ENCODE results near the gene EPHB2. TPM values are rescaled to one million over a fixed set of nuclear protein-coding genes. Genes with fewer than 3 reads are reported as not detected.

EPHB2 gene
- total and polyA plus RNA-seq, 2 of the 8 experiments (the other 6 are each of a cell fraction or from before 2014, with no cell fraction given), result 15.8 to 17.2 TPM

- Histone ChIP-seq H3K9ac (replicated peaks in 1 of 4; ENCODE audit: extremely low read depth in 1 of 4, low read depth in 3 of 4, low read length in 3 of 4) (no peak overlapping the region), H3K4me3 (ENCODE audit: extremely low read depth in 1 of 4, insufficient read depth in 2 of 4, low read depth in 3 of 4, low read length in 4 of 4) (no peak overlapping the region), H3K9me3 (ENCODE audit: insufficient read depth in 2 of 2, low read depth in 1 of 2, low read length in 1 of 2) (no peaks in the 10 kb centered on the region), H3K4ac (replicated peaks; ENCODE audit: insufficient read length, low read depth, low read length) (no peak overlapping the region), H2BK15ac (ENCODE audit: low read length) (no peak overlapping the region), H4K8ac (ENCODE audit: extremely low read depth, insufficient read depth, low read length) (no peak overlapping the region), H2BK12ac (ENCODE audit: low read depth, low read length) (no peak overlapping the region), H2AFZ (ENCODE audit: low read length) (no peak overlapping the region), H3K79me2 (ENCODE audit: control insufficient read depth in 1 of 2, insufficient read depth in 2 of 2, low read length in 2 of 2) (no peaks in the 10 kb centered on the region), H2BK20ac (ENCODE audit: low read length) (no peak overlapping the region), H3K79me1 (ENCODE audit: low read depth, low read length) (no peaks in the 10 kb centered on the region), H3K36me3 (ENCODE audit: control insufficient read depth in 2 of 4, insufficient read depth in 4 of 4, low read length in 3 of 4) (no peaks in the 10 kb centered on the region), H2BK5ac (ENCODE audit: low read depth, low read length) (no peak overlapping the region), H2BK120ac (replicated peaks; ENCODE audit: low read depth, low read length) (no peak overlapping the region), H3K18ac (ENCODE audit: extremely low read depth, low read length) (no peak overlapping the region), H3K4me2 (ENCODE audit: insufficient read depth in 1 of 2, low read depth in 2 of 2, low read length in 2 of 2) (no peak overlapping the region), H4K5ac (ENCODE audit: insufficient read length, low read depth, low read length) (no peak overlapping the region), H3K4me1 (replicated peaks in 1 of 4; ENCODE audit: control insufficient read depth in 3 of 4, insufficient read depth in 4 of 4, low read length in 3 of 4) (no peaks in the 10 kb centered on the region), H3K23me2 (ENCODE audit: low read depth, low read length) (no peaks in the 10 kb centered on the region), H3K27me3 (replicated peaks in 1 of 4; ENCODE audit: control insufficient read depth in 3 of 4, extremely low read depth in 1 of 4, insufficient read depth in 3 of 4, low read length in 3 of 4) (no peaks in the 10 kb centered on the region), H3K56ac (replicated peaks; ENCODE audit: insufficient read length, low read depth, low read length) (no peak overlapping the region), H2AK5ac (ENCODE audit: low read depth, low read length) (no peak overlapping the region), H4K20me1 (replicated peaks in 1 of 2; ENCODE audit: control insufficient read depth in 1 of 2, insufficient read depth in 2 of 2, low read length in 2 of 2) (no peaks in the 10 kb centered on the region), H3K14ac (ENCODE audit: insufficient read length) (no peak overlapping the region), H3K27ac (ENCODE audit: low read depth, low read length) (no peak overlapping the region), H3K23ac (ENCODE audit: insufficient read length) (no peak overlapping the region), H4K91ac (replicated peaks; ENCODE audit: insufficient read length, low read length) (no peak overlapping the region)
- FAIRE-seq (no peak), DNase-seq (ENCODE audit: low read depth in 1 of 2, low spot score in 2 of 2) (no peak)
- ChIA-PET POLR2A (ENCODE audit: partially characterized antibody) (no interaction called here), CTCF (ENCODE audit: partially characterized antibody) (interaction anchor here (1.0 to 1.5 kb wide), 2 partner anchors 24 to 44 kb away, joined by 3 to 6 read pairs; no protein-coding TSS in a partner anchor)
- WGBS, 2 experiments (ENCODE audit: extremely low coverage in 1 of 2, insufficient coverage in 1 of 2, insufficient read length in 1 of 2, insufficient replicate concordance in 2 of 2, low coverage in 1 of 2, low lambda C conversion rate in 2 of 2, missing lambda C conversion rate in 1 of 2), result 80% methylated on average over 6 of the region's 6 CpGs; no CpG with 5 or more reads in 1 of the 2 experiments
- TF ChIP-seq SP4 (IDR thresholded peaks at IDR 0.05; ENCODE audit: low read length), result no peak
- no peak for TF ChIP-seq CHD1 (IDR thresholded peaks at IDR 0.05; ENCODE audit: low read depth, low read length)
- no peak for TF ChIP-seq PHF8 (conservative IDR thresholded peaks at IDR 0.05; ENCODE audit: low read depth, low read length)
- no peak for TF ChIP-seq POLR2AphosphoS5 (IDR thresholded peaks at IDR 0.05; ENCODE audit: low read depth, low read length)
- no peak for TF ChIP-seq TAF1 (IDR thresholded peaks at IDR 0.05; ENCODE audit: low read depth, low read length)
Observed at GRCh38 chr1:22886211-22886610, 175.6 kb downstream of the EPHB2 start.
